Fibroblast of the aortic adventitia (primary cell): ENCODE data around the gene TMA7B. TPM values are rescaled to one million over a fixed set of nuclear protein-coding genes. Genes with fewer than 3 reads are reported as not detected.

Experiments used
- DNase-seq: peaks from one replicate; pipeline ENCODE4 v3.0.0-alpha.2; 2010; ENCODE audit warnings: low read depth
- H3K4me3 ChIP-seq: 2 replicates; pipeline ENCODE4 v1.5.1; 2011; ENCODE audit warnings: low read depth, mild to moderate bottlenecking, control low read depth, low read length, moderate library complexity
- CTCF ChIP-seq: IDR thresholded peaks from 2 replicates; pipeline ENCODE4 v1.5.1; 2011; ENCODE audit warnings: mild to moderate bottlenecking, low read length, control low read depth, inconsistent platforms; ENCODE audit not compliant: insufficient read depth
- total RNA-seq: library from RNA; depleted of rRNA; stranded (reverse); fragments of >200 nt; gene quantifications from 2 replicates; pipeline ENCODE4 v1.2.3, GENCODE V29; 2012; ENCODE audit warnings: low replicate concordance

The TMA7B gene
- total RNA-seq, 1 donor: not detected

- DNase-seq: no peak
- TF ChIP-seq CTCF: no peak
- H3K4me3 ChIP-seq: no peak within 1 kb of the TSS
Measured at GRCh38 chr22:39994566-39995392, 34.6 kb downstream of the TMA7B start, which contains the start of gene FAM83F. TSS of gene FAM83F (plus strand) at chr22:39994954. CDS start at chr22:39995043, 89 bp downstream.

- no peak for DNase-seq
- no peak for TF ChIP-seq CTCF
- no peak overlapping the region for H3K4me3 ChIP-seq
Measured at GRCh38 chr22:39995393-39996252, 35.4 kb downstream of the TMA7B start.

GRCh38 chr22:39996732-39997131, 36.5 kb downstream of the TMA7B start:
- DNase-seq: no peak
- no peak for TF ChIP-seq CTCF
- no peak overlapping the region for H3K4me3 ChIP-seq

- TF ChIP-seq CTCF: no peak
- no peak for DNase-seq
- H3K4me3 ChIP-seq: no peak overlapping the region
Measured at GRCh38 chr22:39997421-39997820, 37.2 kb downstream of the TMA7B start.

GRCh38 chr22:39997939-39998726, 37.9 kb downstream of the TMA7B start:
- DNase-seq: no peak
- no peak for TF ChIP-seq CTCF
- no peak overlapping the region for H3K4me3 ChIP-seq

GRCh38 chr22:39999144-39999757, 39.1 kb downstream of the TMA7B start:
- peak; percentile 11 for DNase-seq
- TF ChIP-seq CTCF: no peak
- no peak overlapping the region for H3K4me3 ChIP-seq
